ENCODE measurements around the gene ISL1.

DNA sequence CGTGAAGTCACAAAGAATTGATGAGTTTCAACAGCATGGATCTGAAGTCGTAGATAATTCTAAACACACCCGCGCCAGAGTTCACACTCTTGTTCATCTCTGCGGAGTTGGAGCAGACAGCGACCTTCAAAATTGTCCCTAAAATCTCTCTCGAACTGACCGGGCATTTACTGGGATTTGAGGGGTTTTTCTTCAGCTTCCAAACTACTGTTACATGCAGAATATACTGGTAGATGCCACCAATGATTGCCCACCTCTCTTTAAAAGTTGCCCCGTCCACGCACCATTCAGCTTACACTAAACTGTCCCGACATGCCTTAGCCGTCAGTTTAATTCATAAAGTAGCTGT, 5.2 kb upstream of the ISL1 start:
- TF ChIP-seq, protein P1, sequence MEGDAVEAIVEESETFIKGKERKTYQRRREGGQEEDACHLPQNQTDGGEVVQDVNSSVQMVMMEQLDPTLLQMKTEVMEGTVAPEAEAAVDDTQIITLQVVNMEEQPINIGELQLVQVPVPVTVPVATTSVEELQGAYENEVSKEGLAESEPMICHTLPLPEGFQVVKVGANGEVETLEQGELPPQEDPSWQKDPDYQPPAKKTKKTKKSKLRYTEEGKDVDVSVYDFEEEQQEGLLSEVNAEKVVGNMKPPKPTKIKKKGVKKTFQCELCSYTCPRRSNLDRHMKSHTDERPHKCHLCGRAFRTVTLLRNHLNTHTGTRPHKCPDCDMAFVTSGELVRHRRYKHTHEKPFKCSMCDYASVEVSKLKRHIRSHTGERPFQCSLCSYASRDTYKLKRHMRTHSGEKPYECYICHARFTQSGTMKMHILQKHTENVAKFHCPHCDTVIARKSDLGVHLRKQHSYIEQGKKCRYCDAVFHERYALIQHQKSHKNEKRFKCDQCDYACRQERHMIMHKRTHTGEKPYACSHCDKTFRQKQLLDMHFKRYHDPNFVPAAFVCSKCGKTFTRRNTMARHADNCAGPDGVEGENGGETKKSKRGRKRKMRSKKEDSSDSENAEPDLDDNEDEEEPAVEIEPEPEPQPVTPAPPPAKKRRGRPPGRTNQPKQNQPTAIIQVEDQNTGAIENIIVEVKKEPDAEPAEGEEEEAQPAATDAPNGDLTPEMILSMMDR (IDR thresholded peaks at IDR 0.05), result no peak
- TF ChIP-seq EZH2phosphoT487 (IDR thresholded peaks at IDR 0.05), result no peak
- TF ChIP-seq EZH2 (IDR thresholded peaks at IDR 0.05), result peak; percentile 33

Data from neural progenitor cell (in vitro differentiated cells).